GM21737 (cell line): ENCODE data around the gene SOX13.

Source experiments
- ATAC-seq: cut with Tn5 transposase; IDR thresholded peaks from one replicate; pipeline ENCODE4 v1.9.1; 2021; ENCODE audit warnings: mild to moderate bottlenecking, moderate library complexity; ENCODE audit not compliant: unreplicated experiment

SOX13 gene

GRCh38 chr1:204128964-204129896 is 56.3 kb downstream of the SOX13 start:
- no peak for ATAC-seq

- no peak for ATAC-seq
Measured at GRCh38 chr1:204130178-204130577, 57.3 kb downstream of the SOX13 start.

DNA sequence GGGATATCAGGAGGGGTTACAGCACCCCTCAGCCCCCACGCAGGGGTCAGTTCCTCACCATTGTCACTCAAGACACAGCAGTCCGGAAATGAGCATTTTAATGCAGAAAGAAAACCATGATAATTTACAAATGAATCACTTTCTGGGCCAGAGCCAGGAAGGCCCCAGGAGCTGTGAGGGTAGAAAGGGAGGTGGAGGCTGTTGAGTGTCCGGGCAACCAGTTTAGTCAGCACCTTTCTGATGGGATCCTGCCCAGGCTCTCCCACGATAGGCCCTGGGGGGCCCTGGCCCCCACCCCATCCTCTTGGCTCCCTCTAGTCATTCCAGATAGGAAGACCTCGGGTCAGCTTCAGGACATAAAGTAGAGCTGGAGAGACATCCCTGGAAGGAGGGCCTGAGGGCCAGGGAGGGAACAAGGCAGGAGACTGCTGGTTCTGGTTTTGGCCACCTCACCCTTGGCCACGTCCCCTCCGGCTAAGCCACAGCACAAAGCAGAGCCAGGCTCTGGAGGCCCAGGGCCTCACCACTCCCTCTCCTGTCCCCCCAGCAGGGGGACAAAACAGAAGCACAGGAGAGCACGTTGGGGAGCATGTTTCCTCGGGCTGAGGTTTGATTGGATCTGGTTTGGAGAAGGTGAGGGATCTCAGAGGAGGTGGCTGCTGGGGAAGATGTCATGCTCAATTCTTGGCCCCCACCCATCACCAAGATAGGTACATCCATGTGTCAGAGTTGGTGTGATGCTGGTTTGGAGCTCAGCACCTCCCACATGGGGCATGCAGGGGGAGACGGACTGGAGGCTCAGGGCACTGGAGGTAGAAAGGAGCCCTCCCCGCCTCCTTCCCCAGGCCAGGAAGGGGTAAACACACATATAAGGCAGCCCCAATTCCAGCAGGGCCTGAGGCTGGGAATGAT is 58.3 kb downstream of the SOX13 start:
- no peak for ATAC-seq

- ATAC-seq = no peak
Measured at GRCh38 chr1:204131978-204132377, 59.1 kb downstream of the SOX13 start.

- no peak for ATAC-seq
Measured at GRCh38 chr1:204132718-204133117, 59.8 kb downstream of the SOX13 start.

GRCh38 chr1:204134103-204134502 is 61.2 kb downstream of the SOX13 start:
- ATAC-seq = no peak

GRCh38 chr1:204136814-204137213 is 63.9 kb downstream of the SOX13 start:
- ATAC-seq = no peak

GRCh38 chr1:204139088-204139487 is 66.2 kb downstream of the SOX13 start:
- ATAC-seq = no peak

- ATAC-seq = no peak
Measured at GRCh38 chr1:204139952-204140351, 67.0 kb downstream of the SOX13 start.

DNA sequence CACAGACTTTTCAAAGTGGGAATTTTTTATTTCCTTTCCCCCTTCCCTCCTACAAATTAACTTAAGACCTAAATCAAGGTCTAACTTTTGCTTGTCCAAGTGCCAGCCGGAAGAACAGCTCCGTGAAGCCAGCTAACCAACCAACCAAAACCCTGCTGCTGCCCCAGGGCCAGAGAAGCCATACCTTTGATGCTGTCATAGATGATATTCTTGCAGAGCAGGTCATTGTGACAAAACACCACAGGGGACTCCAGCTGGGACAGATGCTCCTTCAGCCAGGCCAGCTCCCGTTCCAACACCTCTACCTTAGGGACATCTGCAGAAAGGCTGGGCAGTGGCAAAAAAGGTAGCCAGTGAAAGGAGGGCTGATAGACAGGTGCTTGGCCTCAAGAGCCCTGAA is 68.2 kb downstream of the SOX13 start:
- no peak for ATAC-seq

DNA sequence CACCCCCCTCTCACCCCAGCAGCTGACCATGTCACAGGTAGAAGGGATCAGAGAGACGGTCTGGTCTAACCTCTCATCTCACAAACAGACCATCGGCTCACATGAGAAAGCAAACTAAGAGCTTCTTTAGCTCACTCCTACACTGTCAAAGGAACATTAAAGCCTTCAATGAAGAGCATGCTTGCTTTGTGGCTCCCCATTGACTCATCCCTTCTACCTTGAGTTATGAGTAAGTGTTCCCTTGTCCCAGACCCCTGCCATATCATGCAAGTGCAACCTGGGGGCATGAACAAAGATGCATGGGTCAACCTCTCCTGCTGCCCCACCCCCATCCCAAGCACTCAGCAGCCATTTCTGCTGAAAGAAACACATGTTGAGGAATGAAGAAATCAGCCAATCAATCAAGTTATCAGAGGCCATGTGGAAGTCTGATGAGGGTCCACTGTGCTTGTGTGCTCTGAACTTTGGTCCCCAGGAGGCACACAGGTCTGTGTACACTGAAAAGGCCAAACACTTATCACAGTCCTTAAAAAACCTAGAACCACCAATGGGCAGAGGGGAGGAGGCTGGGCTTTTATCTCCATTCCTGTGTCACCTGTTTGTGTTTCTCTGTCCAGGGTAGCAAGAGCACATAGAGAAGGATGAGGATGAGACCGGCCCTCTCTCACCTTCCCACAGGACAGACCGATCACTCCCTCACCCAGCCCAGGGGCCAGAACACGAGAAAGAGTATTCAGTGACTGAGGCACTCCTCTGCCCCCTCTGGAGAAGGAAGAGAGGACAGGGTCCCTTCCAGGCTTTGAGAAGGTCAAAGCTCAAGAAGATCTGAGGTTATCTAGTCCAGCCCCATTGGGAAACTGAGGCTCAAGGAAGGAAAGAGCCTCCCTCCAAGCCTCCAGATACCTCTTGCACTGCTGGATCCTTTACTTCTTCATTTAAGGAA is 69.4 kb downstream of the SOX13 start:
- ATAC-seq = no peak

DNA sequence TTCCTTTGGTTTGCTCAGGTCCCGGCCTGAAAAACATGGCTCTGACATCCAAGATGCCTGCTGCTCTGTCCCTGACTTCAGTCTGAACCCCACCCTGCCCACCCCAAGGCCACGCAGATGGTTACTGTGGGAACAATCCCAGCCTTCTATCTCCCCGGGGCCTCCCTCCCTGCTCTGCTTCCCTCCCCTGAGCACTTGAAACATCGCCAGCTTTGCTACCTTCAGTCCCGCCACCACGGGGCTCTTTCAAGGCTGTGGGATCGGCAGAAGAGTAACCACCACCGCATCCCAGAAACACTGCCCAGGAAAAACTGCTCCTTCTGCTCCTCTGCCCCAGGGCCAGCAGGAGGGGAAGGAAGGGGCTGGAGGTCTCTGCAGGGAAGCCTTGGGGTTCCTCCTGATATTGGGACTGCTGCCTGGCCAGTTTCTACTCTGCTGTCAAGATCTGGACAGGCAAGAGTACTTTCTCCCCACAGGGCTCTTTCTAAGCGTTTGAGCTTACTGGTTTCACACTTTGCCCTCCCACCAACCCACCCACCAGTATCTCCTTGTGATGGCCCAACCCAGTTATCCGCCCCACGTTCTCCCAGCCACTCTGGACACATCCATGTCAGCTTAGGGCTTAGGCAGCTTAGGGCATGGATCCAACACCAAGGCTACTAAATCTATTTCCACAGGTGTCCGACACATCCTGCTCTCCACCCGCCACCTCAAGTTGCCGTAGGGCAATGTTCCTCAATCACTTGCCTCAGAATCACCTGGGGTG is 70.5 kb downstream of the SOX13 start:
- no peak for ATAC-seq

DNA sequence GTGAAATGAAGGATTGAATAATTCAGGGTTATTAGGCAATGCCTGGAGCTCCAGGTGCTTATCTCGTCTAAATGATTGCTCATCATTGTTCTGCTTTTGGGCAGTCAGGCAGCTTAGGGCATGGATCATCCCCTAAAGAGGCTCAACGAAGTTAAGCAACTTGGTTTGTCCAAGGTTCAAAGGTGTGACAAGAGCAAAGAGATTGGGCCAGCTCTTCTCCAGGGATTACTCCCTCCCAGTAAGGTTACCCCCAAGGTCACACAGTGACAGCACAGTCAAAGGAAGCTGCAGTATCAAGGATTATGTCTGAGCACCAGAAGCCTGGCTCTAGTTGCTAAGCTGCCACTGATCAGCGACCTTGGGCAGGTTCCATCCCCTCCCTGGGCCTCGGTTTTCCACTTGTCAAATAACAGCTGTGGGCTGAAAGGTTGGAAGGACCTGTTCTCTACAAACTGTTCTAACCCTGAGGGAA is 72.2 kb downstream of the SOX13 start:
- ATAC-seq = no peak

DNA sequence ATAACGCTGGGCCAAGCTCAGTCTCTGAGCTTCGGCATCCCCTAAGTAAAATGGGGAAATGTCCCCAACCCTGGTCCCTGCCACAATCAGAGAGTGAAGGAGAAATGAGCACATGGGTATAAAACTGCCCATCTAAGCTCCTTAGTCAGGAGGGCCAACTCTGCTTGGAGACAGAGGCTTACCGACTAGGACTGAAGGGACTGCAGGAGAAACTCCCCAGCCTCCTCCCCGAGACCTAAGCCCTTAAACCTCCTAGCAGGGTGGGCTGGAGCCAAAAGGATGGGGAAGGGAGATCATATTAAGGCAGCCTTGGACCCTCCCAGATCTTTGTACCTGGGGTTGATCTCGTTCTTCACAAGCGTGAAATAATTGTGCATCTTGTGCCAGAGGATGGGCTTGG is 73.4 kb downstream of the SOX13 start:
- ATAC-seq = no peak

DNA sequence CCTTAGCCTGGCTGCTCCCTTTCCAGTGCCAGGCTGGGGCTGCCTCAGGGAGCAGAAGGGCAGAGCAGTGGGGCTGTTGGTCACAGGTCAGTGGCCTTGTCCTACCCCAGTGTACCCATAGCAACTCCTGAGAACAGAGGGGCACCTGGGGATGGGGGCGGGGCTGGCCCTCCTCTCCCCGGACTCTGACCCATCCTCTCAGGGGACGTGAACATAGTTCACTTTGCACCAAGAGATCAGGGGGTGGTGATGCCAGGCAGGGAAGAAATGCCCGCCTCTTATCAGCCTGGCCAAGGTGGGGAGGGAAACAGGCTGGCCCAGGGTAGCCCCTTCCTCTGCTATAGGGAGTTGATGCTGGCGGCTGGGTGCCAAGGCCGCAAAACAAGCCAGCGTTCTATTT is 74.0 kb downstream of the SOX13 start:
- no peak for ATAC-seq

DNA sequence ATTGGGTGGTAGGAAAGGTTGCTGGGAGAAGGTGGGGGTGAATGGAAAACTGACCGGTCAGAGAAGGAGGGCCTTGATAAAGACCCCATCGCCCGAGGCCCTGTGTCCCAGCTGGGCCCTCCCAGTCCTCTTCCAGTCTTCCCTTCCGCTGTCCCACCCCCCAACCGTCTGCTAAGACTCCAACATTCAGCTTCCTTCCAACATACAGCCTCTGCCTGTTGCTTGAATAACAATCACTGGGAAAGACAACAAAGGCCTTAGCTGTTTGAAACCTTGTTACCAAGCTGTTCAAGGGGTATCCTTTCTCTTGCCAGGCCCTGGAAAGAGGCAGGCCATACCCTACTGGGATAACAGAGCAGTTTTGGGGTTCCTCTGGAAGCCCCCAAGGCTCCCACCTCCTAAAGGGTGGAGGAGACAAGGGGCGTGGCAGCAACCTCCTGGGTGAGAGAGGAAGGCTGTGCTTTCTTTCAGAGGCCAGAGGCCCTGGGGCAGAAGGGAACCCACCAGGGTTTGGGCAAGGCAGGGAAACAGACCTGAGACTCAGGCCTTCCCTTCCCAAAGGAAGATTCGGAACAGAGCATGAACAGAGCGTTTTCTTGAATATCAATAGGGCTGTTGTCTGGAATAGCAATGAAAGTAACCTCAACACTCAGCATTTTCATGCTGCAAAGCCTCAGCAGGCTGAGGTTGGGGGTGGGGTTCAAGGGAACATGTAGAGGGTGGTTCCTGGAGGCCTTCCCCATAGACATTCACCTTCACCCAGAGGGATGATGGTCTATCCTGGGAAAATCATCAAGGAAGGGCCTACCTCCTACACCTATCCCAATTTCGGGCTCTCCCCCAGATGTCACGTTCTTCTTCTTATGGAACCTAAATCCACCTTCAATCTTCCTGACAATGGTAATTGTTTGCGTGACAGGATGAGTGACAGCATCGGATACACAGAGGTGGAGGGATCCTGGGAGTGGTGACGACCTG is 74.8 kb downstream of the SOX13 start:
- no peak for ATAC-seq

DNA sequence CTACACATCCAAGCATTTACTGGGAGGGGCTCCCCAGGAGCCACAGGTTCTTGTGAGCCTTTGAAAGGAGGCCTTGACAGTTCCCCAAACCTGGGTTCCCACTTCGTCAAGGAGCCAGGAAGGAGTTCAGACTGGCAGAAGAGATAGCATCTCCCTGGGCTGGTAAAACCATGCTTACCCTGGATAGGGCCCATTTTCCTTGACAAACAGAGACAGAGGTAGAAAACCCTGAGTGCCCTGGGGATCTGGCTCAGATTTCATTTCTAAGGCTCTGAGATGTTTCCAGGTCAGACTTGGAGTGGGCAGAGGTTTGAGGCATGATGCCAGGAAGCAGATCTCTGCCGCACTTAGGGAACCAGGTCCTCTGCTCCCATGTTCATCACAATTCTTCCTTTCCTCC is 76.2 kb downstream of the SOX13 start:
- ATAC-seq = no peak
